Caco-2 (cell line): ENCODE results near the gene HSD17B2. TPM values are rescaled to one million over a fixed set of nuclear protein-coding genes. Genes with fewer than 3 reads are reported as not detected.
"Not testable (repeated sequence)": the region's sequence is repeated elsewhere in the genome, so short reads cannot be mapped to it uniquely, and the experiment has no call there.

Experiments used
- BruUV-seq: library from RNA; stranded (reverse); fragments of 400-500 nt; replicated peaks from 2 replicates; lab custom pipeline; 2021; lab: Mats Ljungman, UMichigan
- CTCF ChIA-PET: fragments of 300-600 bp; sonication (Branson Sonifier 250); formaldehyde crosslinking; loops from one replicate; lab custom pipeline; 2022; ENCODE audit warnings: antibody characterized with exemption; lab: Charles Lee
- POLR2A ChIA-PET: fragments of 300-600 bp; sonication (Branson Sonifier 250); formaldehyde crosslinking; loops from one replicate; lab custom pipeline; 2022; ENCODE audit warnings: antibody characterized with exemption; lab: Charles Lee
- DNase-seq, 2 experiments: peaks; one replicate each; pipeline versions ENCODE4 v3.0.0 to v3.0.0-alpha.2; 2020 to 2022
- H3K27me3 ChIP-seq: replicated peaks from 2 replicates; pipeline ENCODE4 v1.6.0; 2011; ENCODE audit warnings: low read length; ENCODE audit not compliant: control insufficient read depth, insufficient read depth
- H3K36me3 ChIP-seq: 2 replicates; pipeline ENCODE4 v1.5.1; 2011; ENCODE audit warnings: low read length; ENCODE audit not compliant: control insufficient read depth, insufficient read depth
- H3K4me1 ChIP-seq: fragments of 250-450 bp; sonication (Bioruptor Pico); 2 replicates; pipeline ENCODE4 v1.5.1; 2020; ENCODE audit warnings: mild to moderate bottlenecking
- H3K4me3 ChIP-seq: 2 replicates; pipeline ENCODE4 v1.5.1; 2011; ENCODE audit warnings: low read depth, mild to moderate bottlenecking, control low read depth, low read length
- H3K9me3 ChIP-seq: fragments of 250-450 bp; sonication (Bioruptor Pico); 2 replicates; pipeline ENCODE4 v1.5.1; 2020; ENCODE audit warnings: mild to moderate bottlenecking, moderate library complexity
- H3K27ac Mint-ChIP-seq: one replicate; pipeline ENCODE4 v1.8.0; 2022; ENCODE audit warnings: mixed read lengths; ENCODE audit not compliant: unreplicated experiment
- H3K27me3 Mint-ChIP-seq: one replicate; pipeline ENCODE4 v1.8.0; 2022; ENCODE audit warnings: mixed read lengths; ENCODE audit not compliant: insufficient read depth, unreplicated experiment
- H3K36me3 Mint-ChIP-seq: one replicate; pipeline ENCODE4 v1.8.0; 2022; ENCODE audit warnings: mild to moderate bottlenecking, mixed read lengths; ENCODE audit not compliant: insufficient read depth, unreplicated experiment
- H3K4me1 Mint-ChIP-seq: one replicate; pipeline ENCODE4 v1.8.0; 2022; ENCODE audit warnings: low read depth, mixed read lengths; ENCODE audit not compliant: unreplicated experiment
- H3K4me3 Mint-ChIP-seq: one replicate; pipeline ENCODE4 v1.8.0; 2022; ENCODE audit warnings: mild to moderate bottlenecking, moderate library complexity, mixed read lengths; ENCODE audit not compliant: unreplicated experiment
- H3K9me3 Mint-ChIP-seq: one replicate; pipeline ENCODE4 v1.8.0; 2022; ENCODE audit warnings: mixed read lengths; ENCODE audit not compliant: unreplicated experiment
- intact Hi-C: fragments of 100-400 bp; cut with micrococcal nuclease; formaldehyde crosslinking; loops from one replicate; pipeline ENCODE4 v1.10.0; 2022; ENCODE audit not compliant: unreplicated experiment
- total RNA-seq: library from RNA; stranded (reverse); gene quantifications from 2 replicates; pipeline ENCODE4 v1.2.3, GENCODE V29; 2022
- TF ChIP-seq, protein P1 (sequence below), 2 experiments: fragments of 200-600 bp in 1 of 2; IDR thresholded peaks; 1 replicate in 1 of 2; 2 replicates in 1 of 2; pipeline versions ENCODE4 v1.5.1 to v1.8.0; 2011 to 2022; ENCODE audit warnings: antibody characterized with exemption in 1 of 2, control low read depth in 1 of 2, inconsistent platforms in 1 of 2, low read depth in 1 of 2, low read length in 1 of 2, mild to moderate bottlenecking in 1 of 2, moderate library complexity in 1 of 2; ENCODE audit not compliant: insufficient read depth in 1 of 2, severe bottlenecking in 1 of 2, unreplicated experiment in 1 of 2

The HSD17B2 gene
- total RNA-seq, 1 experiment from 2014 or later: 5.1 TPM

- H3K36me3 ChIP-seq: no peaks in the 10 kb centered on the region
- ChIA-PET POLR2A (no interaction called here), CTCF (no interaction called here)
- H3K27me3 Mint-ChIP-seq: peaks cover 7% of the 10 kb centered on the region
- intact Hi-C loops: no loop called here
- H3K4me1 Mint-ChIP-seq: no peaks in the 10 kb centered on the region
- no peak overlapping the region for H3K4me3 Mint-ChIP-seq
- no TSS peak for BruUV-seq
- no peaks in the 10 kb centered on the region for H3K36me3 Mint-ChIP-seq
- H3K9me3 ChIP-seq: peaks cover 32% of the 10 kb centered on the region
- no peak overlapping the region for H3K27ac Mint-ChIP-seq
- DNase-seq: no peak
- no peaks in the 10 kb centered on the region for H3K27me3 ChIP-seq
- H3K4me3 ChIP-seq: no peak overlapping the region
- no peaks in the 10 kb centered on the region for H3K4me1 ChIP-seq
- H3K9me3 Mint-ChIP-seq: peaks cover 48% of the 10 kb centered on the region
- TF ChIP-seq, protein P1, sequence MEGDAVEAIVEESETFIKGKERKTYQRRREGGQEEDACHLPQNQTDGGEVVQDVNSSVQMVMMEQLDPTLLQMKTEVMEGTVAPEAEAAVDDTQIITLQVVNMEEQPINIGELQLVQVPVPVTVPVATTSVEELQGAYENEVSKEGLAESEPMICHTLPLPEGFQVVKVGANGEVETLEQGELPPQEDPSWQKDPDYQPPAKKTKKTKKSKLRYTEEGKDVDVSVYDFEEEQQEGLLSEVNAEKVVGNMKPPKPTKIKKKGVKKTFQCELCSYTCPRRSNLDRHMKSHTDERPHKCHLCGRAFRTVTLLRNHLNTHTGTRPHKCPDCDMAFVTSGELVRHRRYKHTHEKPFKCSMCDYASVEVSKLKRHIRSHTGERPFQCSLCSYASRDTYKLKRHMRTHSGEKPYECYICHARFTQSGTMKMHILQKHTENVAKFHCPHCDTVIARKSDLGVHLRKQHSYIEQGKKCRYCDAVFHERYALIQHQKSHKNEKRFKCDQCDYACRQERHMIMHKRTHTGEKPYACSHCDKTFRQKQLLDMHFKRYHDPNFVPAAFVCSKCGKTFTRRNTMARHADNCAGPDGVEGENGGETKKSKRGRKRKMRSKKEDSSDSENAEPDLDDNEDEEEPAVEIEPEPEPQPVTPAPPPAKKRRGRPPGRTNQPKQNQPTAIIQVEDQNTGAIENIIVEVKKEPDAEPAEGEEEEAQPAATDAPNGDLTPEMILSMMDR (IDR thresholded peaks at IDR 0.05; ENCODE audit: insufficient read depth in 1 of 2, low read depth in 1 of 2, low read length in 1 of 2, severe bottlenecking in 1 of 2, unreplicated experiment in 1 of 2): no peak
Observed at GRCh38 chr16:82007189-82007588, 27.9 kb upstream of the HSD17B2 start.

GRCh38 chr16:82008957-82009592 lies 26.0 kb upstream of the HSD17B2 start:
- BruUV-seq: no TSS peak
- Histone ChIP-seq H3K4me1 (no peaks in the 10 kb centered on the region), H3K36me3 (no peaks in the 10 kb centered on the region), H3K27me3 (no peaks in the 10 kb centered on the region), H3K4me3 (no peak overlapping the region), H3K9me3 (peaks cover 32% of the 10 kb centered on the region)
- no peaks in the 10 kb centered on the region for H3K36me3 Mint-ChIP-seq
- H3K9me3 Mint-ChIP-seq: peaks cover 43% of the 10 kb centered on the region
- intact Hi-C loops: no loop called here
- H3K4me3 Mint-ChIP-seq: no peak overlapping the region
- TF ChIP-seq, protein P1 (IDR thresholded peaks at IDR 0.05; ENCODE audit: insufficient read depth in 1 of 2, low read depth in 1 of 2, low read length in 1 of 2, severe bottlenecking in 1 of 2, unreplicated experiment in 1 of 2): no peak
- H3K27ac Mint-ChIP-seq: no peak overlapping the region
- ChIA-PET POLR2A (no interaction called here), CTCF (no interaction called here)
- no peaks in the 10 kb centered on the region for H3K4me1 Mint-ChIP-seq
- DNase-seq: peak in 1 of 2 experiments; percentile 28
- peaks cover 5% of the 10 kb centered on the region for H3K27me3 Mint-ChIP-seq

GRCh38 chr16:82009789-82010188 lies 25.3 kb upstream of the HSD17B2 start:
- DNase-seq, H3K27me3 Mint-ChIP-seq, H3K4me3 Mint-ChIP-seq, H3K4me1 Mint-ChIP-seq, H3K27me3 ChIP-seq, H3K36me3 Mint-ChIP-seq, H3K4me3 ChIP-seq, H3K36me3 ChIP-seq, intact Hi-C loops, POLR2A ChIA-PET, BruUV-seq, H3K27ac Mint-ChIP-seq, H3K4me1 ChIP-seq, CTCF ChIA-PET: not testable (repeated sequence)
- H3K9me3 ChIP-seq: peaks cover 33% of the 10 kb centered on the region
- H3K9me3 Mint-ChIP-seq: peaks cover 39% of the 10 kb centered on the region
